Sciatic nerve (tissue), 2 donors: Measurements from ENCODE around the gene BLCAP. TPM values are rescaled to one million over a fixed set of nuclear protein-coding genes. Genes with fewer than 3 reads are reported as not detected.
"Not testable (repeated sequence)": the region's sequence is repeated elsewhere in the genome, so short reads cannot be mapped to it uniquely, and the experiment has no call there.

Source experiments
- ATAC-seq: fragments of 200-7000 bp; cut with Tn5 transposase; one replicate; pipeline ENCODE4 v1.9.1; 2020; ENCODE audit warnings: mild to moderate bottlenecking, moderate library complexity
- DNase-seq: peaks from one replicate; pipeline ENCODE4 v3.0.0-alpha.2; 2020; ENCODE audit warnings: low spot score
- intact Hi-C: fragments of 100-400 bp; cut with DNase I; formaldehyde crosslinking; loops from one replicate; pipeline ENCODE4 v1.14.2; 2022
- total RNA-seq: library from RNA; stranded (reverse); fragmentation: NEBNext Ultra II Directional; extraction: Animal tissue kit (Norgen Biotek cat#: 25700); gene quantifications from one replicate; pipeline ENCODE4 v1.2.1, GENCODE V29; 2021
- donor health status: DM: no; HTN: no; CAD: no.
- donor health status: DM: no; HTN: no; CAD: no.

The BLCAP gene, protein sequence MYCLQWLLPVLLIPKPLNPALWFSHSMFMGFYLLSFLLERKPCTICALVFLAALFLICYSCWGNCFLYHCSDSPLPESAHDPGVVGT
- total RNA-seq, result 58.4 TPM

DNA sequence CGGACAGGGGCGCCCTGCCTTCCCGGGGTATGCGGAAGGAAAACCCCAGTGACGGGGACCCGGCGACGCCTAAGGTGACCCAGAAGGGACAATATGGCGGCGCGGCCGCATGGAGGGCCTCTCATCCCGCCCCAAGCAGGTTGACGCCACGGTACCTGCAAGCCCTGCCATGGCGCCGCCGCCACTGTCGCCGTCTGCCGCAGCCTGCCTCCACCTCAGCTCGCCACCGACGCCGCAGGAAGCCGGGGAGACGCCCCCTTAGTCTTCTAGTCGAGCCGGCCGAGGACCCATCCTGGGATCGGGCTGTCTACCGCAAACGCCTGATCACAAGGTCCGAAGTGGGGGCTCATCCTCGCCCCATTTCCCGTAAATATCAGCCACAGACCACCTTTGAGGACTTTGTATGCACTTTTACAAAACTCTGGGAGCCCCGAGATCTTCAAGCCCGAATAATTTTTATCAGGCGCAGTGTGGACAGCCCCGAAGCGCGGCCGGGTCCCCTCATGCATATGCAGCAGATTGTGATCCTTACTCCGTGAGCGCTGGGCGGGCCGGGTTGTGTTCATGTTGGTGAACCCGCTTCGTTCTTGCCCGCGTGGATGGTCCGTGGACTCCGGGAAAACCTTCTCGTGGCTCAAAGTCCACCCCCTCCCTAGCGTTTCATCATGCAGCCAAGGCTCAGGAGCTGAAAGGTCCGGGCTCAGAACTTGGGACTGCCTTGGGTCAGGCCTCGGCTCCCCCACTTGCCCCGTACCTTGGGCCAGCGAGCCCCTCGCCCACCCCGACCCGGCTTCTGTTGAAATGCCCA is at the start of gene BLCAP:
BLCAP (minus strand) TSS at position 239 of the 808 bp plus-strand sequence. CDS start 8,702 bp downstream, outside the sequence.
- peak; percentile 92 for DNase-seq
- intact Hi-C loops, result no loop called here
- ATAC-seq, result peak; percentile 96

GRCh38 chr20:37577436-37577835 is 49.8 kb upstream of the BLCAP start:
- intact Hi-C loops, DNase-seq, ATAC-seq: not testable (repeated sequence)

- intact Hi-C loops, result no loop called here
- ATAC-seq (no peak), DNase-seq (peak; percentile 3)
Observed at GRCh38 chr20:37576911-37577310, 49.2 kb upstream of the BLCAP start.

- ATAC-seq (no peak), DNase-seq (peak; percentile 37)
- intact Hi-C loops, result no loop called here
Observed at GRCh38 chr20:37575884-37576283, 48.2 kb upstream of the BLCAP start.

DNA sequence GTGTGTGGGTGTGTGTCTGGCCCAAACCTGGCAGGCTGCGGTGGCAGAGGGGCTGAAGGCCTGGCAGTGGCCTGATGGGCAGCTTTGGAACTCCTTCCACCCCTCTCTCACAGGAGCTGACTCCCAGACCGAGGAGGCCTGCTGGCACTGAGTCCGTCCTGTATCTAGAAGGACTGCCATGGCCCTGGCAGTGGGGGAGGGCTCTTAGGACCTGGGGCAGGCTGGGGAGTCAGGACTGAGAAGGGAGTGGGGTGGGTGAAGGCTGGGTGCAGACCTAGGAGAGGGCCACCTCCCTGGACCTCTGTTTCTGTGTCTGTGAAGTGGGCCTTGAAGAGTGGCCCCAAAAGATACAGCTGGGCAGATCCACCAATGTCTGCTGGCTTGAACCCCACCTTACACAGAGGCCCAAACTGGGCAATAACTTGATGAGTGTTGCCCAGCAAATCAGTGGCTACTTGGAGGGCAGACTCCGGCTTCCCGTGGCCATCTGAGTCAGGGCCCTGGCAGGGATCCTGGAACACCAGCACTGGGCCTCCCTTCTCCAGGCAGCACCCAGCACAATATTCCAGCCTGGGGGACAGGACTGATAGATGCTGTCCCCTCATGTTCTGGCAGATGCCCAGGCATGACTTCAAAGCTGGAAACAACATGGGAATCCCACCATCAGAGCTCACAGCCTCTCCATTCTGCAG is 46.7 kb upstream of the BLCAP start:
- peak; percentile 26 for DNase-seq
- no peak for ATAC-seq
- intact Hi-C loops, result no loop called here

GRCh38 chr20:37573626-37574198 is 46.0 kb upstream of the BLCAP start:
- no peak for ATAC-seq
- intact Hi-C loops, result no loop called here
- peak; percentile 28 for DNase-seq

- intact Hi-C loops, result no loop called here
- no peak for ATAC-seq
- peak; percentile 10 for DNase-seq
Observed at GRCh38 chr20:37571033-37571432, 43.4 kb upstream of the BLCAP start.

DNA sequence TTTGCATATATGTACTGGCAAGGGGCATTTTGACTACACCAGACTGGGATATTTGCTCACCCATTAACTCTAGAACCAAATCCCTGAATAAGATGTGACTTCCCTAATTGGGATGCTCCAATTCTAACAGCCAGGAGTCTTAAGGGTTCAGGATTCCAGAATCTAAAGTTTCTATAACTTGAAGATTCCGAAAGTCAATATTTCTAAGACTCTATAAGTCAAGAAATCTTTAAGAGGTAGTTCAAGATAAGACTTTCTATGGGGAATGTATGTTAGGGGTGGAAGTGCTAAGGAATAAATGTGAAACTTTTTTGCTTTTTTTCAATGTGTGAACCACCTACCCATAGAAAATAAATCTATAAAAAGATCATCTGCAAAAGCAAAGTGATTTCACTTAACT is 42.7 kb upstream of the BLCAP start:
- ATAC-seq (no peak), DNase-seq (no peak)
- intact Hi-C loops, result no loop called here

- DNase-seq, result peak; percentile 45
- intact Hi-C loops, result no loop called here
- ATAC-seq, result no peak
Observed at GRCh38 chr20:37567671-37568588, 40.3 kb upstream of the BLCAP start.

GRCh38 chr20:37567331-37567665 is 39.6 kb upstream of the BLCAP start:
- DNase-seq (peak; percentile 35), ATAC-seq (no peak)
- intact Hi-C loops, result no loop called here

GRCh38 chr20:37566590-37567330 is 39.1 kb upstream of the BLCAP start:
- intact Hi-C loops, result no loop called here
- DNase-seq, result peak; percentile 25
- ATAC-seq, result no peak

- intact Hi-C loops, result no loop called here
- peak; percentile 25 for DNase-seq
- ATAC-seq, result no peak
Observed at GRCh38 chr20:37565134-37565811, 37.6 kb upstream of the BLCAP start.

DNA sequence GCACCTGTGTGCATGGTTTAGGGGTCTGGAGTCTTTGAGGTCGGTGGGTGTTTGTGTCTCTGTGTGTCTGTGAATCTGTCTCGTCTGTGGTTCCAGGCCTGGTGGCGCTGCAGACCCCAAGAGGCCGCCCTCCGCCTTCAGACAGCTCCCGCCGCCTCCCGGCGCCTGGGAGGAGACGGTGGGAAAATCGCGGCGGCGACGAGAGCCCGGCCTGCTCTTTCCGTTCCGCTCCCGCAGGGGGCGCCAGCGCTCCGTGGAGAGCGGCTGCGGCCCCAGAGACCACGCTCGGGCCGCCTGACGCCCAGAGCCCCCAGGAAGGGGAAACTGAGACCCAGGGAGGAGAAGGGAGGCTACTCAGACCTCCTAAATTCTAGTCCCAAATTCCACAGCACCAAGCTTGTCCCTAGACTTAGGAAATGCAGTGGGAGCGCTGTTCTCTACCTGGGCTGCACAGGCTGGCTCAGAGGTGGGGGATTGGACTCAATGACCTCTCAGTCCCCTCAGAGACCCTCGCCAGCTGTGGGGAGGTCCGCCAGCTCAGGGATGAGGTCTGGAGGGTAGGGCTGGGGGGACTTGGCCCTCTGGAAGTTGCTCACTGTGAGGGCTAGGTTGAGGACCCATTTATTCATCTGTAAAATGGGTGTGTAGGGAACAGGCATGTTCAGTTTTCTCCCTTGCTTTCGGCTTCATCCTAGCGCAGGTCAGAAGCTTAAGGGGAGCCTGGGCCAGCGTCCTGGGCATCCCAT is 36.9 kb upstream of the BLCAP start:
- DNase-seq, result peak; percentile 69
- ATAC-seq, result peak; percentile 69
- intact Hi-C loops, result loop anchor here (5.0 kb wide), 1 partner anchor 598 kb away; no protein-coding TSS in a partner anchor

DNA sequence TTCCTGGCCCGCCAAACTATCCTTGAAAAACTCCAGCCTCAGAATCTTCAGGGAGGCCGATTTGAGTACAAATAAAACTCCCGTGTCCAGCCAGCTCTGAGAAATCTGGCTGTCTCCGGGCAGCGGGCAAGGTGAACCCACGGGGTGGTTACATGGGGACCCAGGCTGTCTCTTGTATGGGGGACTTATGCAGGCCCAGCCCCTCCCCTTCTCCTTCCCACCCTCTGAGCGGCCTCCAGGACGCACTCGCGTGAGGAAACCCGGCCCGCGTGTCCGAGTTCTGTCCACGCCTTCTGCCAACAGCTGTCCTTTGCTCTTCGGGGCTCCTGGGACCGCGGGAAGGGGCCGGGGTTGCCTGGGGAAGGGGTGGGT is 36.3 kb upstream of the BLCAP start:
- intact Hi-C loops, result loop anchor here (5.0 kb wide), 1 partner anchor 598 kb away; no protein-coding TSS in a partner anchor
- ATAC-seq (no peak), DNase-seq (peak; percentile 38)

- intact Hi-C loops, result loop anchor here (5.0 kb wide), 1 partner anchor 599 kb away; no protein-coding TSS in a partner anchor
- ATAC-seq (no peak), DNase-seq (peak; percentile 17)
Observed at GRCh38 chr20:37562695-37563480, 35.2 kb upstream of the BLCAP start.

GRCh38 chr20:37560629-37561028 is 33.0 kb upstream of the BLCAP start:
- DNase-seq, result peak; percentile 5
- no peak for ATAC-seq
- intact Hi-C loops, result loop anchor here (5.0 kb wide), 1 partner anchor 602 kb away; no protein-coding TSS in a partner anchor
